Suppressor macrophage treated with lipopolysaccharide for 4 hours (primary cell): ENCODE data around the gene EPM2AIP1.
"Not testable (repeated sequence)": the region's sequence is repeated elsewhere in the genome, so short reads cannot be mapped to it uniquely, and the experiment has no call there.

Experiments
- DNase-seq: peaks from one replicate; pipeline ENCODE4 v3.0.0-alpha.2; 2020

The EPM2AIP1 gene

DNA sequence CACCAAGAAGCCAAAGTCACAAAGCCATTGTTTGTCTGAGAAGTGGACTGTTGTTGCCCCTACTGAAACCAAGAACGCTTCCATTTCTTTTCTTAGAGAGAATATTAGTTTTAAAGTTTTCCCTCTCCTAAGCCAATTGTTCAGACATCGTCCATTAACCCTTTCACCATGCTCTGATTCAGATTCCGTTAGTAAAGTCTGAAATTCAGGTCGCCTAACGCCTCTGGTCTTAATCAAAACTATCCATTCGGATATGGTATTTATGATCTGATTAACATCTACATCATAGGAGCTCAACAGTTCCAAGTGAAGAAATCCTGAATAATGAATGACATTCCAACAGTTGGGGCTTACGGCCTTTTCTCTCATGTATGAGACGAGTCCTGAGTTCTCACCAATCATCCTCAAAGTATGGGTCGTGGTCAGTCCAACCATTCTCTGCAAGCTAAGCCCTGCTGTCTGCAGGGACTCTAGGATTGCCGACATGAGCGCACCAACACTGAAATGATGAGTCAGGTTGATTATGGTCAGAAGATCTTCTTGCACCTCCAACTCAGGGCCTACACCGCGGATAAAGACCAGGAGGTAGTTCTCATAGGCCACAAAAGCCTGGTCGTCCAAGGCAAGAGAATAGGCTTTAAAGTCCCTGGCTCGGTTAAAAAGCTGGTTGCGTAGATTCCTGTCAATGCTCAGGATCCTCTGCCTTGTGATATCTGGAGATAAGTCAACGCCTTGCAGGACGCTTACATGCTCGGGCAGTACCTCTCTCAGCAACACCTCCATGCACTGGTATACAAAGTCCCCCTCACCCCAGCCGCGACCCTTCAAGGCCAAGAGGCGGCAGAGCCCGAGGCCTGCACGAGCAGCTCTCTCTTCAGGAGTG is 767 bp downstream of the EPM2AIP1 start:
- peak; percentile 50 for DNase-seq

- no peak for DNase-seq
Measured at GRCh38 chr3:36991147-36991546, 1.8 kb downstream of the EPM2AIP1 start.

DNA sequence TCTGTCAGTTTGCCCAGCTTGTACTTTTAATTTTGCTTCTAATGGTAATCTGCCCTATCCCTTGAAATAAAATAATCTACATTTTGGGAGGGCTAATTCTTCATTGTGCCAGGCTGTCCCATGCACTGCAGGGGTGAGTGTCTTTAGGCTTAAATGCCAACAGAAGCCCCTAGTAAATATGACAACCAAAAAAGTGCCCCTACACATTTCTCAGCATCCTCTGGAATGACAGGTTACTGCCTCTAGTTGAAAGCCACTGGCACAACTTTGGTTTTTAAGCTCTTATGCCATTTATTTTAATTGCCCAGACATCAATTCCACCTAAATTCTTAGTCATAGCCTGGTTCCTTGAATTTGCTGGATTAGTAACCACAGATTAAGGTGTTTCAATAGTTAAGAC is 3.4 kb downstream of the EPM2AIP1 start:
- no peak for DNase-seq

DNA sequence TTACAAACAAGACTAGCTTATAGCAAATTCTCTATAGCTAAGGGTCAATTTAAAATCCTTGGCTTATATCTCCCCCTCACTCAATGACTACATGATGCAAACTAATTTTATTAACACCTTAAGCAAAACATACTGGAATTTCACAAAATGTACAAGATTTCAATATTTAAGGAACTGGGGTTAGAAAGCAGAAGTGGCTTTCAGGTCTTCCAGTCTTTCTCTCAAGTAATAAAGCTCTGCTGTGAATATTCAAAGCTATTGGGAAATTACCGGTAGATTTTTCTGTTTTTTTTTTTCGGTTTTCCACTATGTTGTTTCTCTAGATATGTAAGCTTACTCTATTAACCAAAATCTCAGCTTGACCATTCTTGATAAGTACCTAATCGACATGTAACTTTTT is 3.9 kb downstream of the EPM2AIP1 start:
- DNase-seq, result peak; percentile 75

GRCh38 chr3:36988356-36988755 is 4.6 kb downstream of the EPM2AIP1 start:
- no peak for DNase-seq

DNA sequence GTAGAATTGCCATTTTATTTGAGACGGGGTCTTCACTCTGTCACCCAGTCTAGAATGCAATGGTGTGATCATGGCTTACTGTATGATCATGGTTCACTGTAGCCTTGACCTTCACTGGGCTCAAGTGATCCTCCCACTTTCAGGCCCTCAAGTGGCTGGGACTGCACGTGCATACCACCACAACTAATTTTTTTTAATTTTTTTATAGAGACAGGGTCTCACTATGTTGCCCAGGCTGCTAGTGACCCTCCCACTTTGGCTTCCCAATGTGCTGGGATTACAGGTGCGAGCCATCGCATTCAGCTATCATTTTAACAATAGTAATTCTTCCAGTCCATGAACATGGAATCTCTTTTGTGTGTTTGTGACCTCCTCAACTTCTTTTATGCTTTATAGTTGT is 11.9 kb downstream of the EPM2AIP1 start:
- no peak for DNase-seq

DNA sequence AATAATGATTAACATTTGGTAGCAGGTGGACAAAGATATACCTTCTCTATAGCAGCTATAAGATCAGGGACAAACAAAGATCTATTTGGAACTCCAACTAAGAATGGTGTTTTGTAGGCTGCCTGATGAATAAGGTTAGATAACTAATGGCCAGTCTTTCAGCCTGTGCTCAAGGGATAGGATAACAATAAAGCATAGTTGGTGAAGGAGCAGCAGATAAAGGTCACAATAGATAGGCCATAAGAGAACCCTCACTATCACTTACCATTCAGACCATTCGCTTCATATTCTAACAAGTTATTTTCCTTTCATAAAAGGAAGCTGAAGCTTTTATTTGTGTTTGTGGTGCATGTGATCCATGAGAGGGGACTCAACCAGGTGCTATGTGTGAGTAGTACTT is 19.8 kb downstream of the EPM2AIP1 start:
- no peak for DNase-seq

GRCh38 chr3:36972163-36972562 is 20.8 kb downstream of the EPM2AIP1 start:
- no peak for DNase-seq

- peak; percentile 75 for DNase-seq
Measured at GRCh38 chr3:36969540-36970432, 23.1 kb downstream of the EPM2AIP1 start.

DNA sequence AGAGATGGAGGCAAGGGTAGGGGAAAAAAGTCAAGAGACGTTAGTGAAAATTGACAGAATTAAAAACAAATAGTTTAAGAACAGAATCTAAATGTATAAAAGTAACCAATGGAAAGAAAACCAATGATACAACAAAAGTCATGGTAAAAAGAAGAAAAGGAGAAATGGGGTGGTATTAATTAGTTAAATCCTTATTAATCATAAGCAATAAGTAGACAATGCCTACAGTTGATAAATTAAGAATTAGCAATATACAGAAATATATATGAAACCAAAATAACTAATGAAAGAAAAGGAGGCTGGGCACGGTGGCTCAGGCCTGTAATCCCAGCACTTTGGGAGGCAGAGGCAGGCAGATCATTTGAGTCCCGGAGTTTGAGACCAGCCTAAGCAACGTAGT is 23.8 kb downstream of the EPM2AIP1 start:
- no peak for DNase-seq

DNA sequence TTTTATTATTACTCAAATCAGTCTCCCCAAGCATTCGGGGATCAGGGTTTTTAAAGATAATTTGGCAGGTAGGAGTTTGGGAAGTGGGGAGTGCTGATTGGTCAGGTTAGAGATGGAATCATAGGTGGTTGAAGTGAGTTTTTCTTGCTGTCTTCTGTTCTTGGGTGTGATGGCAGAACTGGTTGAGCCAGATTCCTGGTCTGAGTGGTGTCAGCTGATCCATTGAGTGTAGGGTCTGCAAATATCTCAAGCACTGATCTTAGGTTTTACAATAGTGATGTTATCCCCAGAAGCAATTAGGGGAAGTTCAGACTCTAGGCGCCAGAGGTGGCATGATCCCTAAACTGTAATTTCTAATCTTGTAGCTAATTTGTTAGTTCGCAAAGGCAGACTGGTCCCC is 27.5 kb downstream of the EPM2AIP1 start:
- DNase-seq, result no peak

DNA sequence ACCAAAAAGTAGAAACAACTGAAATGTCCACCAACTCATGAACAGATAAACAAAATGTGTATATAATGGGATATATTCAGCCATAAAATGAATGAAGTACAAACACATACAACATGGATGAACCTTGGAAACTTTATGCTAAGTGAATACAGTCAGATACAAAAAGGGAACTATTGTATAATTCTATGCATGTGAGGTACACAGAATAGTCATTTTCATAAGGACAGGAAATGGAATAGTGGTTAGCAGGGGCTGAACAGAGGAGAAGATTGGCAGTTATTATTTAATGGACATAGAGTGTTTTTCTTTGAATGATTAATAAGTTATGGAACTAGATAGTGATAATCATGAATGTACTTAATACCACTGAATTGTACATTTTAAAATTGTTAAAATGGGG is 28.1 kb downstream of the EPM2AIP1 start:
- peak; percentile 43 for DNase-seq

GRCh38 chr3:36964331-36964730 is 28.6 kb downstream of the EPM2AIP1 start:
- peak; percentile 34 for DNase-seq

DNA sequence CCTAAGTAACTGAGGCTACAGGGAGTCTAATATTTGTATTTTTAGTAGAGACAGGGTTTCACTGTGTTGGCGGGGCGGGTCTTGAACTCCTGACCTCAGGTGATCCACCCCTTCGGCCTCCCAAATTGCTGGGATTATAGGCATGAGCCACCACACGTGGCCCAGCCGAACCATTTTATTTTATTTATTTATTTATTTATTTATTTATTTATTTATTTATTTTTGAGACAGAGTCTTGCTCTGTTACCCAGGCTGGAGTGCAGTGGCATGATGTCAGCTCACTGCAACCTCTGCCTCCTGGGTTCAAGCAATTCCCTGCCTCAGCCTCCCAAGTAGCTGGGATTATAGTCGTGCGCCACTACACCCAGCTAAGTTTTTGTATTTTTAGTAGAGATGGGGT is 29.9 kb downstream of the EPM2AIP1 start:
- not testable (repeated sequence) for DNase-seq

GRCh38 chr3:36960502-36960901 is 32.4 kb downstream of the EPM2AIP1 start:
- DNase-seq, result no peak

DNA sequence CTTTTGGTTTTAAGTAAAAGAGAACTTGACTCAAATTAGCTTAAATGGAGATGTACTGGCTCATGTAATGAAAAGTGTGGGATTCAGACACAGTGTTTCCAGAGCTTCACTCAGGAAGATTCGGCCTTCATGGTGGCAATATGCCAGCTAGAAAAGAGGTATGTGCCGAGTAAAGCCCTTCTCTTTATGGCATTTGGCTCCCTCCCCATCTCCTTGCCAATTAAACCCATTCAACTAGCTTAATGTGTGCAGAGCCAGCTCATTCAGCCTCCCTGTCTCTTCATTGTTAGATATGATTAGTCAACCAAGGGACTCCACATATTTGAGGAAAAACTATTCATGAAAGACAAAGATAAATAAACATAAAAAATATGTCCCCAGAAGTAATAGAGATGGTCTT is 33.1 kb downstream of the EPM2AIP1 start:
- DNase-seq, result no peak

GRCh38 chr3:36957862-36958686 is 34.9 kb downstream of the EPM2AIP1 start:
- DNase-seq, result peak; percentile 79

DNA sequence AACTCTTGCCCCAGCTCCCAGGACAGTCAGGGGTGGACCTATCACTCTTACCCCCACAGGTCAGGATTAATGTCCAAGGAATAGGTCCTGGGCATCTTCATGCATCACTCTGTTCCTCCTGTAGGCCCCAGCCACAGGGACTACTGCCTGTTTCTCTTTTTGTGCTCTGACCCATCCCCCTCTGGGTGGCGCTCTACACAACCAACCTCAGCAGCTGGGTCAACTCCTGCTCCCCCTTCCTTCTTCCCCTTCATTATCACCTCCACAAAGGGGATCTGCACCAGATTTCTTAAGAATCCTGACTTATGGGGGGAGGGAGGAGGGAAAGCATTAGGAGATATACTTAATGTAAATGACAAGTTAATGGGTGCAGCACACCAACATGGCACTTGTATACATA is 35.9 kb downstream of the EPM2AIP1 start:
- DNase-seq, result no peak

DNA sequence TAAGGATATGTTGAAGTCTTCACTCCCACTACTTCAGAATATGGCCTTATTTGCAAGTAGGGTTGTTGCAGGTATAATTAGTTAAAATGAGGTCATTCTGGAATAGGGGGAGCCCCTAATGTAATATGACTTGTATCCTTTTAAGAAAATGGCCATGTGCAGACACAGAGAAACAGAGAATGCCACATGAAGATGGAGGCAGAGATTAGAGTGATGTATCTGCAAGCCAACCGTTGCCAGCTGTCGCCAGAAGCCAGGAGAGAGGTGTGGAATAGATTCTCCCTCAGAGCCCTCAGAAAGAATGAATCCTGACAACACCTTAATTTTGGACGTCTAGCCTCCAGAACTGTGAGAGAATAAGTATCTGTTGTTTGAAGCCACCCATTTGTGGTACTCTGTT is 36.8 kb downstream of the EPM2AIP1 start:
- DNase-seq, result no peak

- DNase-seq, result peak; percentile 58
Measured at GRCh38 chr3:36954452-36955134, 38.3 kb downstream of the EPM2AIP1 start.

DNA sequence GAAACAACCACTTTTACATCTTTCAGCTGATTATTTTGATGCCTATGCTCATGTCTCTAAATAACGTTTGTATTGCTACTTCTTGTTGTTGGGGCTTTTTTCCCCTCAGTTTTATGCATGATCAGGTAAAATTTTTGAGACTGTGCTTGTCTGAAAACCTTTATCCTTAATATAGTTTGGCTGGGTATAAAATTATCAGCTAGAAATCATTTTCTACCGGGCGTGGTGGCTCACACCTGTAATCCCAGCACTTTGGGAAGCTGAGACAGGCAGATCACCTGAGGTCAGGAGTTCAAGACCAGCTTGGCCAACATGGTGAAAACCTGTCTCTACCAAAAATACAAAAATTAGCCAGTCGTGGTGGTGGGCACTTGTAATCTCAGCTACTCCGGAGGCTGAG is 45.1 kb downstream of the EPM2AIP1 start:
- DNase-seq, result not testable (repeated sequence)

DNA sequence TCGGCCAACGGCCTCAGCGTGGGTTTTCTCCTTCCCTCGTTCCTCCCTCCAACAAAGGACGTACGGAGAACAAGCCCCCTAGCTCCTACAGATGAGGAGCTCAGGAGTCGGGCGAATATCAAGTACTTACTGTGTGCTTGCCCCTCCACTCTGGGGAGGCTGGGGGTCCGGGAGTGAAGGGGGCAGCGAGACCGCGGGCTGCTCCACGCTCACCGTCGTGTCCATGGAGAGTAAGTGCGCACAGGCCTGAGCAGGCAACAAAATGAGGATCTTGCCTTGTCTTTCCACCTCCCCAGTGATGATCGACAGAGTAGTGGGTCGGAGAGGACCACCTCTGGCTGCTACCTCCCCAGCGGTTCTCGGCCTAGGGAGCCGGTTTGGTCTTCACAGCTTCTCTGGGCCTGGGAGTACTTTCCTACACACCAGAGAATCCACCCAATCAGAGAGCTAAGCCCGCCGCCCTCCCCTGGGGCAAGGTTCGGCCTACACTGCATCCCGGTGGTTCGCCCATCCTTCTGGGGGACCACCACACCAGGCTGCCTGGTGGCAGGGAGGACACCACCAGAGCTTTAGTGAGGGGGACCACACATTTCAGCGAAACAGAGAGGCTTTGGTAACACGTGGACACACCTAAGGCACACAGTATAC is 47.5 kb downstream of the EPM2AIP1 start:
- DNase-seq, result no peak
